Activated naive CD4-positive, alpha-beta T cell treated with anti-CD3 and anti-CD28 coated beads, Interleukin-2, amount 10 ng/mL, durations not matched to agents 7 days and 5 days (primary cell): ENCODE results near the gene RIPPLY3.
"Not testable (repeated sequence)": the region's sequence is repeated elsewhere in the genome, so short reads cannot be mapped to it uniquely, and the experiment has no call there.

Experiments used
- CTCF ChIA-PET: fragments of 350-600 bp; sonication (Branson Sonifier 250); formaldehyde crosslinking; loops from one replicate; lab custom pipeline; 2021; ENCODE audit warnings: antibody characterized with exemption; lab: Charles Lee
- DNase-seq: peaks from one replicate; pipeline ENCODE4 v3.0.0-alpha.2; 2020
- H3K27ac Mint-ChIP-seq: one replicate; pipeline ENCODE4 v1.8.0; 2021; ENCODE audit warnings: mild to moderate bottlenecking, moderate library complexity, mixed read lengths
- H3K27me3 Mint-ChIP-seq: one replicate; pipeline ENCODE4 v1.8.0; 2021; ENCODE audit warnings: mild to moderate bottlenecking, mixed read lengths
- H3K36me3 Mint-ChIP-seq: one replicate; pipeline ENCODE4 v1.8.0; 2021; ENCODE audit warnings: mixed read lengths
- H3K4me1 Mint-ChIP-seq: one replicate; pipeline ENCODE4 v1.8.0; 2021; ENCODE audit warnings: mixed read lengths
- H3K4me3 Mint-ChIP-seq: one replicate; pipeline ENCODE4 v1.8.0; 2021; ENCODE audit warnings: mild to moderate bottlenecking, moderate library complexity, mixed read lengths
- H3K9me3 Mint-ChIP-seq: one replicate; pipeline ENCODE4 v1.8.0; 2021; ENCODE audit warnings: mixed read lengths

Gene RIPPLY3

DNA sequence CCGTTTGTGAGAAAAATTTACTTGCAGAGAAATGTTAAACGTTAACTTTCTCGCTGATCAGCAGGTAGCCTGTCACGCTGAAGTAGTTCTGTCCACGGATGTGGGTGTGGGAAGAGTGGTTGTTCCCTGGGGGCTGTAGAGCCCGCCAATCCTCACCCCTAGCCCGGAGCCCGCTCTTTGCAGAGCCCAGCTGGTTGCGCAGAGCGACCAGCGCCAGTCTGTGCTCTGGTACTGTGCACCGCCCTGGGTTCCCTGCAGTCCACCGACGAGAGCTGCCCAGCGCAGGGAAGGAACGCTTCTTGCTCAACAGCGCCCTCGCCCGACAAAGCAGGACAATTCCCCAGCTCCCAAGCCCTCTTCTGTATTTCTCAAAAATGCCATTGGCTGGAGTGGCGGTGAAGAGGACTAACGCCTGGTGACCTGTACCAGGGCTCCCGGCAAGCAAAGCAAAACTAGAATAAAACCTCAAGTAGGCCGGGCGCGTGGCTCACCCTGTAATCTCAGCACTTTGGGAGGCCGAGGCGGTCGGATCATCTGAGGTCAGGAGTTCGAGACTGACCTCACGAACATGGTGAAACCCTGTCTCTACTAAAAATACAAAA is 3.3 kb downstream of the RIPPLY3 start:
- peaks cover 80% of the 10 kb centered on the region for H3K27me3 Mint-ChIP-seq
- DNase-seq: peak; percentile 86
- H3K36me3 Mint-ChIP-seq: no peaks in the 10 kb centered on the region
- CTCF ChIA-PET: interaction anchor here (0.6 to 2.6 kb wide), 25 partner anchors 8 to 504 kb away, joined by 3 to 18 read pairs (median 4); partner anchors contain the start of gene HLCS
- H3K27ac Mint-ChIP-seq: no peak overlapping the region
- peak overlapping the region; percentile 41 for H3K4me3 Mint-ChIP-seq
- peaks cover 20% of the 10 kb centered on the region for H3K4me1 Mint-ChIP-seq
- no peaks in the 10 kb centered on the region for H3K9me3 Mint-ChIP-seq

DNA sequence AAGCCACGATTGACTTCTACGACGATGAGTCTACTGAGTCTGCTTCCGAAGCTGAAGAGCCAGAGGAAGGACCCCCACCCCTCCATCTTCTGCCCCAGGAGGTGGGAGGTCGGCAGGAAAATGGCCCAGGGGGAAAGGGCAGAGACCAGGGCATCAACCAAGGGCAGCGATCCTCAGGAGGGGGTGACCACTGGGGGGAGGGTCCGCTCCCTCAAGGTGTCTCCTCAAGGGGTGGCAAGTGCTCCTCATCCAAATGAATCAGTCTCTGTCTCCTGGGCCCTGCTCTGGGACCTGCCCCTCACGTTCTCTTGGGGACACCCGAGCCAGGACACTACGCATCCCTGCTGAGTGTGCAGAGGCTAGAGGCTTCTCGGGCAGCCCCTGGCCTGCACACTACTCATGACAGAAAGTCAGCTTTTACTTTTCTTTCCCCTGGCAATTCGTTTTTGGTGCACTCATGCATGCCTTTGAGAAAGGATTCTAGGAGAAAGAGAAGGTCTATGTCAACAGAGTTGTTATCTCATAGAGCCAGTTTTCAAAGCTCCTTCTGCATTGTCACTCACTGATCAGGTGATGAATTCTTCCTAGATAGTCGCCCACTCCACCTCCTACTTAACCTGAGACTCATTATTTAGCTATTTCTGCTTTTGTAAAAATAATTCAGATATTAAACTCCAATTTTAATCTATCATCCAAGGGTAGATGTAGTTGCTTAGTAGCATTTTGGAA is 11.6 kb downstream of the RIPPLY3 start:
- no peaks in the 10 kb centered on the region for H3K9me3 Mint-ChIP-seq
- no peak for DNase-seq
- H3K4me3 Mint-ChIP-seq: no peak overlapping the region
- peaks cover 16% of the 10 kb centered on the region for H3K27me3 Mint-ChIP-seq
- H3K27ac Mint-ChIP-seq: no peak overlapping the region
- no peaks in the 10 kb centered on the region for H3K4me1 Mint-ChIP-seq
- CTCF ChIA-PET: interaction anchor here (1.4 kb wide), 1 partner anchor 8 kb away, joined by 4 read pairs; no protein-coding TSS in a partner anchor
- no peaks in the 10 kb centered on the region for H3K36me3 Mint-ChIP-seq

DNA sequence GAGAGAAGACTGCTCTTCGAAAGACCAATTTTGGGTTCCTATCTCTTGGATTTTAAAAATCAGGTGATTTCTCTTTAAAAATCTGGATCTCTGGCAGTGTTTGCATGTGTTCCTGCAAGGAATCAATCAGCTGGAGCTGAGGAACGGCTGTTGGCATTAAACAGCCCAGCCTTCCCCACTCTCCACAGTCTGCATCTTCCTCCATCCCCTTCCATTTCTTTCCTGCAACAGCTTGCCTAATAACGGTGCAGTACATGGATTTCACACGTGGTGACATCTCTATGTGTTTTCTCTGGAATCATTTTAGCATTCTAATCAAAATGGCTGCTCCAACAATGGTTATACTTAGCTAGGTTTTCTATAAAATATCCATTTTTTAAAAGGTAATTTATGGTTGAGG is 20.0 kb downstream of the RIPPLY3 start:
- no peak overlapping the region for H3K27ac Mint-ChIP-seq

DNA sequence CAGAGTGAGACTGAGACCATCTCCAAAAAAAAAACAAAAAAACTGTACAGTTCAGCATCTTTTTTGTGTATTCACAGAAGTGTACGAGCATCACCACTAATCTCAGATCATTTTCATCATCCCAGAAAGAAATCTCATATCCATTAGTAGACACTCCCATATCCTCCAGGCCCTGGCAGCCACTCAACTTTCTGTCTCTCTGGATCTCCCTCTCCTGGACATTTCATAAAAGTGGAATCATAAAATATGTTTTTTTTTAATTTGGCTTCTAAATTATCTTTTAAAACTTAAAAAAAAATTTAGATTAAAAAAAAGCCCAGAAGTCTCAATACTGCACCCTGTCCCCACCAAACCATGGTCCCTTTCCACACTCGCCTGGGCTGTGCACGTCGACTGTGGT is 22.1 kb downstream of the RIPPLY3 start:
- DNase-seq: no peak
- Mint-ChIP-seq H3K4me1 (no peaks in the 10 kb centered on the region), H3K4me3 (no peak overlapping the region), H3K9me3 (no peaks in the 10 kb centered on the region), H3K27me3 (peaks cover 13% of the 10 kb centered on the region), H3K36me3 (no peaks in the 10 kb centered on the region), H3K27ac (no peak overlapping the region)
- CTCF ChIA-PET: no interaction called here

More for the DNA sequence above, 20.0 kb downstream of the RIPPLY3 start:
- CTCF ChIA-PET: interaction anchor here (1.3 kb wide), 1 partner anchor 17 kb away, joined by 4 read pairs; no protein-coding TSS in a partner anchor
- Mint-ChIP-seq H3K9me3 (no peaks in the 10 kb centered on the region), H3K36me3 (no peaks in the 10 kb centered on the region), H3K27me3 (peaks cover 13% of the 10 kb centered on the region), H3K4me3 (no peak overlapping the region), H3K4me1 (no peaks in the 10 kb centered on the region)
- no peak for DNase-seq

DNA sequence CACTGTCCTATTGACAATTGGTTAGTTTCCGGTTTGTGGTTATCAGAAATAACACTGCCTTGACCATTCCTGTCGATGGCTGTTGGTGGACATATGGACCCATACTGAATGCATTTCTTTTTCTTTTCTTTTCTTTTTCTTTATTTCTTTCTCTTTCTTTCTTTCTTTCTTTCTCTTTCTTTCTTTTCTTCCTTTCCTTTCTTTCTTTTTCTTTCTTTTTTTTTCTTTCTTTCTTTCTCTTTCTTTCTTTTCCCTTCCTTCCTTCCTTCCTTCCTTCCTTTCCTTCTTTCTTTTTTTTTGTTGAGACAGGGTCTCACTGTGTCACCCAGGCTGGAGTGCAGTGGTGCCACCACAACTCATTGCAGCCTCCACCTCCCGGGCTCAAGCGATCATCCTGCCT is 24.4 kb downstream of the RIPPLY3 start:
- Mint-ChIP-seq H3K4me3 (no peak overlapping the region), H3K4me1 (no peaks in the 10 kb centered on the region), H3K9me3 (no peaks in the 10 kb centered on the region), H3K27me3 (peaks cover 13% of the 10 kb centered on the region), H3K27ac (no peak overlapping the region), H3K36me3 (no peaks in the 10 kb centered on the region)
- CTCF ChIA-PET: no interaction called here
- DNase-seq: no peak

DNA sequence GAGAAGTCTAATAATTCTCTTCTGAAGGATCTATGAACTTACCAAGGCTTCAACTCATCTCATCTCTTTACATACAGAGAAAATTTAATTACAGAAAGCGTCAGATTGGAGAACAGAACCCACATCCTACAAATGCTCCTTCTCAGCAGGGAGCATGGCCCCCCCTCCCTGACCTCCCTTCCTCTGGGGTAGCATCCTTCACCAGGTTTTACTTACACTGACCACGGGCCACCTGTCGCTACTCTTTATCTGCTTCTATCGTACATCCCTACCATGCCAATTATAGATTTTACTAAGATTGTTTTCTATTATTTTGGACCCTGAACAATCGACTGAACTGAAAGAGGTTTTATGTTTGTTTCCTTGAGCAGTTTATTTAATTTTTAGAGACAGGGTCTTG is 25.8 kb downstream of the RIPPLY3 start:
- no peak overlapping the region for H3K27ac Mint-ChIP-seq
- no peak for DNase-seq

DNA sequence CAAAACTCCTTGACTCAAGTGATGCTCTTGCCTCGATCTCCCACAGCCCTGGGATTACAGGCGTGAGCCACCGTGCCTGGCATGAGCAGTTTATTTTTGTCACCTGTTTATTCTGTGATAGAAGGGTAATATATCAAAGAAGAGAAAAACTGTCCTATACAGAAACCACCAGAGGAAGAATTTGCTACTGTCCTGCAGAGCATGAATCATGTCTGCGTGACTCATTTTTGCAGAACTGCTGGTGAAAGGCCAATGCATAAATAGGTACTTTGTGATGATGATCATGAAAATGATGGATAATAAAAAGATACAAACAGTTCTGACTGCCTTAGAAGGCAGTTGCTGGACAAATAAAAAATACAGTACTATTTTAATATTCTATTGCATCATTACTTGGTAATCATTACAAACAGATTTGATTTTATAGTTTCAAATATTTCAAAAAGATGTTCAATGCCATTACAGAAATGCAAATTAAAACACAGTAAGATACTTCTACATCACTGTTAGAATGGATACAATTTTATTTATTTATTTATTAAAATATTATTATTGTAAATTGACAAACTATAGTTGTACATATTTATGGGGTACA is 26.5 kb downstream of the RIPPLY3 start:
- CTCF ChIA-PET: no interaction called here
- H3K4me1 Mint-ChIP-seq: no peaks in the 10 kb centered on the region
- H3K4me3 Mint-ChIP-seq: no peak overlapping the region
- no peaks in the 10 kb centered on the region for H3K9me3 Mint-ChIP-seq
- no peak overlapping the region for H3K27ac Mint-ChIP-seq
- peaks cover 4% of the 10 kb centered on the region for H3K27me3 Mint-ChIP-seq
- no peaks in the 10 kb centered on the region for H3K36me3 Mint-ChIP-seq
- no peak for DNase-seq

More for the DNA sequence above, 25.8 kb downstream of the RIPPLY3 start:
- H3K9me3 Mint-ChIP-seq: no peaks in the 10 kb centered on the region
- no peaks in the 10 kb centered on the region for H3K36me3 Mint-ChIP-seq
- no peak overlapping the region for H3K4me3 Mint-ChIP-seq
- H3K4me1 Mint-ChIP-seq: no peaks in the 10 kb centered on the region
- CTCF ChIA-PET: no interaction called here
- peaks cover 4% of the 10 kb centered on the region for H3K27me3 Mint-ChIP-seq

DNA sequence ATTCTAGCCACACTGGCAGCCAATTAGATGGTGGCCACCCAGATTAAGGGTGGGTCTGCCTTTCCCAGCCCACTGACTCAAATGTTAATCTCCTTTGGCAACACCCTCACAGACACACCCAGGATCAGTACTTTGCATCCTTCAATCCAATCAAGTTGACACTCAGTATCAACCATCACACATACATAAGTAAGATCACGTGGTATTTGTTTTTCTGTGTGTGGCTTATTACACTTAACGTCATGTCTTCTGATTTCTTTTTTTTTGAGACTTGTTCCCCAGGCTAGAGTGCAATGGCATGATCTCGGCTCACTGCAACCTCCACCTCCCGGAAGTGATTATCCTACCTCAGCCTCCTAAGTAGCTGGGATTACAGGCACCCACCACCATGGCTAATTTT is 27.9 kb downstream of the RIPPLY3 start:
- H3K27me3 Mint-ChIP-seq: peaks cover 11% of the 10 kb centered on the region
- CTCF ChIA-PET, H3K36me3 Mint-ChIP-seq, H3K4me3 Mint-ChIP-seq, DNase-seq, H3K27ac Mint-ChIP-seq, H3K4me1 Mint-ChIP-seq, H3K9me3 Mint-ChIP-seq: not testable (repeated sequence)

DNA sequence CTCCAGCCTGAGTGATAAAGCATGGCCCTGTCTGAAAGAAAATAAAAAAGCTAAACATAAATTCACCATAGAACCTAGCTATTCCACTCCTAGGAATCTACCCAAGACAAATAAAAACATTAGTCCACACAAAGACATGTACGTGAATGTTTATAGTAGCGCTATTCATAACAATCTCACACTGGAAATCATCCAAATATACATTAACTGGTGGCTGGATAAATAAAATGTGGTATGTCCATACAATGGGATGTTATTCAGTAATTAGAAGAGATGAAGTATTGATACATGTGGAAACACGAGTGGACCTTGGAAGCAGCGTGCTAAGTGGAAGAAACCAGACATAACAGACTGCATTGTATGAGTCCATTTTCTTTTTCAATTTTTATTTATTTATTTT is 29.7 kb downstream of the RIPPLY3 start:
- CTCF ChIA-PET: no interaction called here
- no peaks in the 10 kb centered on the region for H3K4me1 Mint-ChIP-seq
- H3K36me3 Mint-ChIP-seq: no peaks in the 10 kb centered on the region
- no peak overlapping the region for H3K4me3 Mint-ChIP-seq
- no peaks in the 10 kb centered on the region for H3K9me3 Mint-ChIP-seq
- no peak for DNase-seq
- H3K27ac Mint-ChIP-seq: no peak overlapping the region
- peaks cover 11% of the 10 kb centered on the region for H3K27me3 Mint-ChIP-seq

DNA sequence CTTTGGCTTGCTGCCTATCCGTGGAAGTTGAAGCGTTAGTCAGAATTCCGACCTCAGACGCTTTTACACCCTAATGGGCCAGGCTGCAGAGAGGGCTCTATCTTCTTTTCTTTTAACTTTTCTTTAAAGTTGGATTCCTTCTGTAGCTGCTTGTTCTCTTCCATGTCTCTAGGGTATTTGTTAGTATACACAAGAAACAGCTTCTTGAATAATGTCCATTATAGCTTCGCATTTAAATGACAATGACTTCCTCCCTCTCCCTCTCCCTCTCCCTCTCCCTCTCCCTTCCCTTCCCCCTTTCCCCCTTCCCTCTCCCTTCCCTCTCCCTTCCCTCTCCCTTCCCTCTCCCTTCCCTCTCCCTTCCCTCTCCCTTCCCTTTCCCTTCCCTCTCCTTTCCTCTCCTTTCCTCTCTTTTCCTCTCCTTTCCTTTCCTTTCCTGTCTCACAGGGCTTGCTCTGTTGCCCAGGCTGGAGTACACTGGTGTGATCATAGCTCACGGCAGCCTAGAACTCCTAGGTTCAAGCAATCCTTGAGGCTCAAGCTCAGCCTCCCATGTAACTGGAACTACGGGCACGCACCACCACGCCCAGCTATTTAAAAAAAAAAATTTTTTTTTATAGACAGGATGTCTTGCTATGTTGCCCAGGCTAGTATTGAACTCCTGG is 33.0 kb downstream of the RIPPLY3 start:
- no peaks in the 10 kb centered on the region for H3K9me3 Mint-ChIP-seq
- no peak overlapping the region for H3K27ac Mint-ChIP-seq
- DNase-seq: no peak
- H3K4me1 Mint-ChIP-seq: peaks cover 2% of the 10 kb centered on the region
- H3K36me3 Mint-ChIP-seq: no peaks in the 10 kb centered on the region
- no peak overlapping the region for H3K4me3 Mint-ChIP-seq
- CTCF ChIA-PET: interaction anchor here (0.7 kb wide), 1 partner anchor 30 kb away, joined by 4 read pairs; no protein-coding TSS in a partner anchor
- peaks cover 15% of the 10 kb centered on the region for H3K27me3 Mint-ChIP-seq

DNA sequence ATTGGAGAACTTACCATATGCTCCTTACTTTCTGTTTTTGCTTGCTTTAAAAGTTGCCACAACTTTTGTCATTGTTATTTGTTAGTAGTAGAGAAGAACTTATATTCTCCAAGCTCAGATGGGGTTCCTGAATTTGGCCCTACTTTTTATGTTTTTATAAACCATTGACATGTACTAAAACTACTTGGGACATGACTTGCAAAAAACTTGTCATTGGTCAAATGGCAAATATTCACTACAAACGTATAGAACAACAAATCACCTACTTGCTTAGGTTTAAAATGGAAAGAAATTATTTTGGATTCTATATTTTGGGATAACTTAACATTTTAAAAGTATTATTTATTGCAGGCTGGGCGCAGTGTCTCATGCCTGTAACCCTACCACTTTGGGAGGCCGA is 33.7 kb downstream of the RIPPLY3 start:
- CTCF ChIA-PET: no interaction called here
- H3K27me3 Mint-ChIP-seq: peaks cover 18% of the 10 kb centered on the region
- H3K27ac Mint-ChIP-seq: no peak overlapping the region
- H3K4me3 Mint-ChIP-seq: no peak overlapping the region
- no peak for DNase-seq
- no peaks in the 10 kb centered on the region for H3K36me3 Mint-ChIP-seq
- peaks cover 9% of the 10 kb centered on the region for H3K4me1 Mint-ChIP-seq
- no peaks in the 10 kb centered on the region for H3K9me3 Mint-ChIP-seq

DNA sequence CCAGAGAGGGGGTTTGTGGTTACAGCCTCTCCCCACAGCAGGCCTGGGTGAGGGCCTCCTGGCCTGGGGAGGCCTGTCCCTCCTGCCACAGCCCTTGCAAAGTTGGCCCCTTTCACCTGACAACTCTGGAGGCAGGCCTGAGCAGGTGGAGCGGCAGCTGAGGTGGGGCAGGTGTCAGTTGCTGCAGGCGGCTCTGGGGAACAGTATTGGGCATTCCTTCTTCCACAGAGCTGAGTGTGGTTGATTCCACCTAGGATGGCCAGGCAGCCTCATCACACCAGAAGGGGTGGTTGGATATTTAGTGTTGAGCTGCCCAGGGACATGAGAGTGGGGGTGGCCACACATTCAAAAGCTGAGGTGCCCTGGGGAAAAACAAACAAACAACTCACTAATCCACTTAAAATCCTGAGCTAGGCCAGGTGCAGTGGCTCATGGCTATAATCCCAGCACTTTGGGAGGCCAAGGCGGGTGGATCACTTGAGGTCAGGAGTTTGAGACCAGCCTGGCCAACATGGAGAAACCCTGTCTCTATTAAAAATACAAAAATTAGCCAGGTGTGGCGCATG is 35.3 kb downstream of the RIPPLY3 start:
- no peaks in the 10 kb centered on the region for H3K36me3 Mint-ChIP-seq
- CTCF ChIA-PET: no interaction called here

DNA sequence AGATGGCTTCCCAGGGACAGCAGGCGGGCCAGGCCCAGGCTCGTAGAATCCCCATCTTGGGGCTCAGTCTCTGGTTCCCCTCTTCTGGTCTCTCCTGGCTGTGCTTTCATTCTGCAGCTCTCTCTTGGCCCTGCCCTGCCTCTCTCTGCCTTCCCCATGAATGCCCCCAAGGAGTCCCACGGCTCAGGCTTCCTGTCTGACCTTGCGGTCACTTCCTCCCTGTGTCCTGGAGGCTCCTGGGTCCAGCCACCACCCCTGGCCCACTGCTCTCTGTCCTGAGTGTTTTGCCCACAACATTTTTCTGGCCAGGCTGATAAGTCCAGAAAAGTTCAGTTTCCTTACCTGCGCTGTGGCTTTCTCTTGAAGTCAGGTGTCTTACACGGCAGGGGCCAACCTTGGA is 37.3 kb downstream of the RIPPLY3 start:
- CTCF ChIA-PET: no interaction called here
- Mint-ChIP-seq H3K27me3 (peaks cover 32% of the 10 kb centered on the region), H3K27ac (no peak overlapping the region), H3K4me1 (peaks cover 15% of the 10 kb centered on the region), H3K36me3 (no peaks in the 10 kb centered on the region), H3K9me3 (no peaks in the 10 kb centered on the region), H3K4me3 (no peak overlapping the region)
- no peak for DNase-seq

More for the DNA sequence above, 35.3 kb downstream of the RIPPLY3 start:
- Mint-ChIP-seq H3K27me3 (peaks cover 23% of the 10 kb centered on the region), H3K9me3 (no peaks in the 10 kb centered on the region), H3K27ac (no peak overlapping the region), H3K4me3 (no peak overlapping the region), H3K4me1 (peaks cover 15% of the 10 kb centered on the region)
- no peak for DNase-seq

DNA sequence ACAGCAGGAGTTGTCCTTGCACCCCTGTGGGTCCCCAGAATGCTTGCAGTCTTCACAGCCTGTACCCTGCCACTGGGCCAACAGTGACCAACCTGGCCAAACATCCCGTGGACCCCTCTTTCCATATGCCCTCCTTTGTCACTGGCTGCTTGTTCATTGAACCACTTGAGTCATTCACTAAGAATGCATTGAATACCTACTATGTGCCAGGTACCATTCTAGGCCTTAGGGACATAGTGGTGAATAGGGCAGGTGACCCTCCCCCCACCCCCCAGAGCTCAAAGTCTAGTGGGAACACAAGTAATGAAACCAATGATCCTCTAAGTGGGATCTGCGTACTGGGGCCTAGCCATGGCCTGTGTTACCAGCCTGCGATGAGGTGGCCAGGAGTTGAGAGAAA is 38.1 kb downstream of the RIPPLY3 start:
- no peaks in the 10 kb centered on the region for H3K9me3 Mint-ChIP-seq
- H3K27me3 Mint-ChIP-seq: peaks cover 27% of the 10 kb centered on the region
- peaks cover 15% of the 10 kb centered on the region for H3K4me1 Mint-ChIP-seq
- CTCF ChIA-PET: no interaction called here
- no peak overlapping the region for H3K27ac Mint-ChIP-seq
- H3K4me3 Mint-ChIP-seq: no peak overlapping the region
- no peak for DNase-seq
- no peaks in the 10 kb centered on the region for H3K36me3 Mint-ChIP-seq
